ENCODE measurements around the gene SAMD14.

The SAMD14 gene

GRCh38 chr17:50129728-50130558 lies at the start of gene SAMD14:
TSS of gene SAMD14 (minus strand) at chr17:50130160. CDS start at chr17:50124959, 5,201 bp downstream.
- FAIRE-seq = no peak

DNA sequence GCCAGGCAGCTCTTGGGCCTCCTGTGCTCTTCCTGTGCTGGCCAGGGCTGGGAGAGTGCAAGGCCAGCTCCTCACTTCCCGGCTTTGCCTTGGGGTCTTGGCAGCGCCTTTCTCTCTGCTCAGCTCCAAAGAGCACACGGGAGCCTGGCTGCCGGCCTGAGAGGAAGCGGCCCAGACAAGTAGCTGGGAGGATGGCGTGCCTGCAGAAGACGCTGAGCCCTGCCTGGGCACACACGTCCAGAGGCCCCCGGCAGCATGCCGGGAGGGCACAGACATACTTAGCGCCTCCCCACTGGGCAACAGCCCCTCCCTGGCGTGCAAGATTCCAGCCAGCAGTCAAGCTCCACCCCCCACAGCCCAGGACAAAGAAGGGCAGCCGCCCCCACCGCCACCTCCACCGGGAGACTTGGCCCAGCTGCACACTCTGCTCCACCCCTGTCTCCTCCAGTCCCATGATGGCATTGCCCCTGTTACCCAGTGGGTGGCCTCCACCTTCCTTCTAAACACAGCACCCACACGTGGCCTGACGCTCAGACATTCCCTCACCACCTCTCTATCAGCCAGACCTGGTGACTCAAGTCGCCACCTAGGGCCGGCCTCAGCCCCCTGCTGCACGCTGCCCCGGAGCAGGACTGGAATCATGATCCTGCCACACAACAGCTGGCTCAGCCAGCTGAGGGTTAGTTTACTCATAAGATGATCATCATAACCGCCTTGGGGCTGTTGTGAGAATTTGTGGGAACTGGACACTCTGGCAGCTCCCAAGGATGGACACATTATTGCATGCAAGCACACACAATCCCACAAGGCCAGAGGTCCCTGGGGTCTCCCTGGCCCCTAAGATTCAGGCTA lies 48.2 kb upstream of the SAMD14 start:
- FAIRE-seq = no peak

DNA sequence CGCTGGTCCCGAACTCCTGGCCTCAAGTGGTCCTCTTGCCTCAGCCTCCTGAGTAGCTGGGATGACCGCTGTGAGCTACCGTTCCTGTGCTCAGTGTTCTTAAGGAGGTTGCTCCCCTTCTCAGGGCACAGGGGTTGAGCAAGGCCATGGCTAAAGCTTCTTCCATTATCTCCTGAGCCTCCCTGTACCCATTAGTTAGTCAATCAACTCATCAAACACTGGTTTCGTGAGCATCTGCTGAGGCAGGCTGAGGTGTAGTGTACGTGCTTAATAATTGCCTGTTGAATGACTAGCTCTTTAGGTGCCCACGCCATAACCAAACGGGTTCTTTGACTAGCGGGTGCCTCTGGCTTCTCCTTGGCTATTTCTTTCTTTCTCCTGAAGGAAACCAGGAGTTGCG lies 47.5 kb upstream of the SAMD14 start:
- no peak for FAIRE-seq

GRCh38 chr17:50176559-50177357 lies 46.8 kb upstream of the SAMD14 start:
- FAIRE-seq = no peak

- FAIRE-seq = no peak
Measured at GRCh38 chr17:50175035-50175807, 45.3 kb upstream of the SAMD14 start.

GRCh38 chr17:50174444-50174843 lies 44.5 kb upstream of the SAMD14 start:
- FAIRE-seq = no peak

- FAIRE-seq = no peak
Measured at GRCh38 chr17:50173335-50173941, 43.5 kb upstream of the SAMD14 start.

- no peak for FAIRE-seq
Measured at GRCh38 chr17:50172936-50173334, 43.0 kb upstream of the SAMD14 start.

- FAIRE-seq = no peak
Measured at GRCh38 chr17:50172130-50172529, 42.2 kb upstream of the SAMD14 start.

GRCh38 chr17:50171371-50172071 lies 41.6 kb upstream of the SAMD14 start:
- FAIRE-seq = no peak

DNA sequence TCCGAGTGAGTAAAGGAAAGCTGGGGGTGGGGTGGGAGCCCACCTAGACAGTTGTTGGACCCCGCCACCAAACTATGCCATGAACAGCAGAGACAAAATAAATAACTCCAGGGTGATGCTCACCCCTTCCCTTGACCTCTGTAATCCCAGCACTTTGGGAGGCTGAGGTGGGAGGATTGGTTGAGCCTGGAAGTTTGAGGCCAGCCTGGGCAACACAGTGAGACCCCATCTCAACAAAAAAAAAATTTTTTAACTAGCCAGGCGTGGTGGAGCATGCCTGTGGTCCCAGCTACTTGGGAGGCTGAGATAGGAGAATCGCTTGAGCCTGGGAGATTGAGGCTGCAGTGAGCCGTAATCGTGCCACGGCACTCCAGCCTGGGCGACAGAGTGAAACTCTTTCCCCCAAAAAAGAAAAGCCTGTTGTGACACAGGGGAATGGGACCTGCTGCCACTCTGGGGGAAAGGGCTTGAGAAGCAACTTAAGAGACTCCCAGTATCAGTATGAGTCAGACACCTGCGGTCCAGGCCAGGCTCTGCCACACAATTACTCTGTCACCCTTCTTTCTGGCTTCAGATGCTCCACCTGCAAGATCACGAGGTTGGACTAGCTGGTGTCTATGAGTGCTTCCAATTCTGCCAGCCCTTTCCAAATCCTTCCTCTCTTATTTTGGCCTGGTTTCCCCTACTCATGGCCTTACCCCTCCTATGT lies 40.9 kb upstream of the SAMD14 start:
- FAIRE-seq = no peak

- no peak for FAIRE-seq
Measured at GRCh38 chr17:50169881-50170459, 40.0 kb upstream of the SAMD14 start.

- FAIRE-seq = no peak
Measured at GRCh38 chr17:50169121-50169764, 39.3 kb upstream of the SAMD14 start.

DNA sequence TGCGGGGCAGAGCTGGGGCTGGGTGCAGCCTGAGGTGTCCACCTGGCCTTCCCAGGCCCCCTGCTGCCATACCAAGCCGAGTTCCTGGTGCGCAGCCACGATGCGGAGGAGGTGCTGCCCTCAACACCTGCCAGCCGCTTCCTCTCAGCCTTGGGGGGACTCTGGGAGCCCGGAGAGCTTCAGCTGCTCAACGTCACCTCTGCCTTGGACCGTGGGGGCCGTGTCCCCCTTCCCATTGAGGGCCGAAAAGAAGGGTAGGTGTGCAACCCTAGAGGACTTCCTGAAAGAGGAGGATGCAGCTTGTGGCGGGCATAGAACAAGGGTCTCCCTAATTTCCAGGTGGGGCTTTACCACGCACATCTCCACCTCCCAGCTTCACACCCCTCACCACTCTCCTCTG lies 38.4 kb upstream of the SAMD14 start:
- FAIRE-seq = no peak

GRCh38 chr17:50167371-50167770 lies 37.4 kb upstream of the SAMD14 start:
- FAIRE-seq = no peak

DNA sequence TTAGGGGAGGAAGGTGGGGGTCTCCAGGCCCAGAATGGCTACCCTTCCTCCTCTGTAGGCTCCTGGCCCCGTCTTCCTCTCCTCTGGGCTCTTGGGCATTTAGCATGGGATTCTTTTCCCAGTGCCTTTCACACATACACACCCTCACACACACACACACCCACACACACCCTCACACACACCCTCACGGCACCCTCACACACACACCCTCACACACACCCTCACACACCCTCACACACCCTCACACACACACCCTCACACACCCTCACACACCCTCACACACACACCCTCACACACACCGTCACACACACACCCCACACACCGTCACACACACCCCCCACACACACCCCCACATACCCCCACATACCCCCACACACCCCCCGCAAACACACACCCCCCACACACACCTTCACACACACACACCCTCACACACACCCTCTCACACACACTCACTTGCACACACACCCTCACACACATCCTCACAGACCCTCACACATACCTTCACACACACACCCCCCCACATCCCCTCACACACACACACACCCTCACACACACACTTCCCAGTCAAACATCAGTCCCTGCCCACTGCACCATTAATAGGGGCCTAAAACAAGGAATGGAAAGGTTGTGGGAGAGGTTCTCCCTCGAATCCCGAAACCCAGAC lies 36.7 kb upstream of the SAMD14 start:
- no peak for FAIRE-seq

GRCh38 chr17:50165867-50166517 lies 36.0 kb upstream of the SAMD14 start, which contains the start of gene SGCA:
TSS of gene SGCA (plus strand) at chr17:50166005. CDS start at chr17:50166041, 36 bp downstream.
- no peak for FAIRE-seq

- FAIRE-seq = no peak
Measured at GRCh38 chr17:50165466-50165865, 35.5 kb upstream of the SAMD14 start.
